GM19023 (cell line): Measurements from ENCODE around the gene BMP8A.
"Not testable (repeated sequence)": the region's sequence is repeated elsewhere in the genome, so short reads cannot be mapped to it uniquely, and the experiment has no call there.

Experiments used
- ATAC-seq: cut with Tn5 transposase; IDR thresholded peaks from one replicate; pipeline ENCODE4 v1.9.1; 2021; ENCODE audit warnings: mild to moderate bottlenecking, moderate library complexity; ENCODE audit not compliant: unreplicated experiment

The BMP8A gene

DNA sequence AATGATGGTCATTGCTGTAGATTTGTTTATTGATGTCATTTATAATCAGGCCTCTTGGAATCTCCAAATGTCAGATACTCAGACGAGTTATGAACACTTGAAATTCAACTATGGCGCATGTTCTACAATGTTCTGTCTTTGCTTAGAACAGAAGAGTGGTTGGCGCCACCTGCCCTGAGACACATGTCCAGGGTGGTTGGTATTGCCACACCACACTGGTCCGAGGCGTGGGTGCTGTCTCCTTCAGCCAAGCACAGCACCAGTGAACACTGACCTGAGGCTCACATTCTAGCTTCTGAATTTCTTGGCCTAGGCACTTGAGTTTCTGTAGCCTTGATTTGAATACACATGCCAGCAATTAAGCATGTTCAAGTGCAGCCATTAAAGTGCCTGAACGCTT, 10.1 kb upstream of the BMP8A start:
- no peak for ATAC-seq

DNA sequence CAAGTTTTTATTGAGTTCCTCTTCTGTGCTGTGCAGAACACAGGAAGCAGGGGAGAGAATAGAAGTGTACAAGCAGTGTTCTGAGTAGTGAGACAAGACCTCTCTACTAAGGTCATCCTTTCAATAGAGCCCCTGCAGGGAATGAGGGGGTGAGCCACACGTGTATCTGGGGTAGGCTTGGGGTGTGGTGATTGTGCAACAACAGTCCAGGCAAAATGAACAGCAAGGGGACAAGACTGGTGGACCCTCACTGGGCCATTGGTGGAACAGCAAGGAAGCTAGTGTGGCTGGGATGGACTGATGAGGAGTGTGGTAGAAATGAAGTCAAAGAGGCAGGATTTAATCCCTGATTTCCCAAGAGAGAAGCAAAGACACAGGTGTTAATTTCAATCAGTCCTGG, 8.2 kb upstream of the BMP8A start:
- ATAC-seq, result no peak

DNA sequence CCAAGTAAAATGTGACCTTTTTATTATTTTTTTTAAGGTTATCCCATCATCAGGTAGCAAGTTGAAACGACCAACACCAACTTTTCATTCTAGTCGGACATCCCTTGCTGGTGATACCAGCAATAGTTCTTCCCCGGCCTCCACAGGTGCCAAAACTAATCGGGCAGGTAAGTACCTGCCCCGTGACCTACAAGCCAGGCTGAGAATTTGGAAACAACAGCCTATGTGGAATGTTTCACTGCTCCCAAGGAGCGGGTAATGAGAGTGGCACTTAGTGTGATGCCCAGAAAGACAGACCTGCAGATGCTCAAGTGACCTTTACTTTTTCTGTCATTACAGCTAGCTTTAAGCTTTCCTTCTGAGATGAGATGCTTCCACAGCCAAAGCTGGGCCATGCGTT, 6.9 kb upstream of the BMP8A start:
- ATAC-seq, result no peak

DNA sequence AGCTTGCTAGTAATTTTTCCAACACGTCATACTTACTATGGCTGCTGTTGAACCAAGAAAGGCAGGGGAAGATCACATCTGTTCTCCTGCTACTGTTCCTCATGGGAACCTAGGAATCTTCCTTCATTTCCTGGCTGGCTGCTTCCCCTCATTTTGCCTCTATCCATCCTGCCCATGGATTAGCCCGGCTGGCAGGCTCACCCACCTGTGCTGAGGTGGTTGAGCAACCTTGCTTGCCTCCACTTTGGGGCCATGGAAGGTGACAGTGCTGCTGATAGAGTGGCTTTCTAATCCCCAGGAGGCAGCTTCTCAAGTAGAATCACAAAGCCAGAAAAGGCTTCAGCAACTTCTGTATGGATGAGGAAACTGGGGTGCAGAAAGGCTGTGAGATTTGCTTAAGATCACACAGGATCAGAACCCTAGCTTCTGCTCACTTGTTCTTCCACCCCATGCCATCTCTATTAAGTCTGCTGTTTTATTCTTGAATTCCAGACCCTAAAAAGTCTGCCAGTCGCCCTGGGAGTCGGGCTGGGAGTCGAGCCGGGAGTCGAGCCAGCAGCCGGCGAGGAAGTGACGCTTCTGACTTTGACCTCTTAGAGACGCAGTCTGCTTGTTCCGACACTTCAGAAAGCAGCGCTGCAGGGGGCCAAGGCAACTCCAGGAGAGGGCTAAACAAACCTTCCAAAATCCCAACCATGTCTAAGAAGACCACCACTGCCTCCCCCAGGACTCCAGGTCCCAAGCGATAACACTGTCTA, 6.2 kb upstream of the BMP8A start:
- no peak for ATAC-seq

DNA sequence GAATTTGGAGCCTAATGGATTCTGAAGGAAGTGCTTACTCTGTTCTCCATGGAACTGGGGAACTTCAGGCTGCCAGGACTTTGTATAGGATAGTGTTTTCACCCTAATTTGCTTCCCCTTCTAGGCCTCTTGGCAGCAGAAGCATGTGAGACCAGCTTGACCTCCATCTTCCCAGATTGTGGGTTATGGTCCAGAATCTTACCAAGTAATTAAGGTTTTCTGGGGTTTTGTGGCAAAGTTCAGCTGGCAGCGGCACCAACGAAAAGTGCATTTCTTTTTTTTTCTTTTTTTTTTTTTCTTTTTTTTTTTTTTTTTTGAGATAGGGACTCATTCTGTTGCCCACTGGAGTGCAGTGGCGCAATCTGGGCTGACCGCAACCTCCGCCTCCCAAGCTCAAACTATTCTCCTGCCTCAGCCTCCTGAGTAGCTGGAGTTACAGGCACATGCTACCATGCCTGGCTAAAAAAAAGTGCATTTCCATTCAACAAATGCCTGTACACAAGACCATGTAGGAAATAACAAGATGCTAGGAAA, 3.4 kb upstream of the BMP8A start:
- no peak for ATAC-seq

DNA sequence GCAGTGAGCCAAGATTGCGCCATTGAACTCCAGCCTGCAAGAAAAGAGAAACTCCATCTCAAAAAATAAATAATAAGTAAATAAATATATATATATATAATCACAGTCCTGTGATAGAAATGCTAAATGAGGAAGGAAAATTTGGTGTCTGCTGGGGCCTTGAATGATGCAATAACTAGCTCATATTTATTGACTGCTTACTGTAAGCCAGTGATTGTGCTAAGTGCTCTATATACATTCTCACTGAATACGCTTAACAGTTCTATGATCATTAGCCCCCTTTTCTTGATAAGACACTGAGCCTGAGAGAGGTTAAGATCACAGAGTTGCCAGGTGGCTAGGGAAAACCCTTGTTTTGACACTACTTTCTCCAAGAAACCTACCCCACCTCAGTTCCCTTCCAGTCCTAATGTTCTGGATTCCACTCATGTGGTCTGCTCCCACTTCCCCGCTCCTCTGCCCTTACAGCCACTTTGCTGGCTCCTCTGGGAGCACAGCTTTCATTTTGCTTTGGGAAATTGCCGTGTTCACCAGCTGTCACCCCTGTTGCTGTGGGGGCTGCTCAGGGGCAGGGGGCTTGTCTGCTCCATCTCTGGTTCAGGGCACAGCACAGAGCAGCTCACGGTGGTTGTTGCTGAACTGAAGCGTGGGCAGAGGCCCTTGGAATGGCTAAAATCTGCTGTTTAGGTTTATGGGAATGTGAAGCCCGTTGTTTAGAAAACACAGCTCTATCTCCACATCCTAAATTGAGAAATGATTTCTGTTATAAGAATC, 2.5 kb upstream of the BMP8A start:
- no peak for ATAC-seq

DNA sequence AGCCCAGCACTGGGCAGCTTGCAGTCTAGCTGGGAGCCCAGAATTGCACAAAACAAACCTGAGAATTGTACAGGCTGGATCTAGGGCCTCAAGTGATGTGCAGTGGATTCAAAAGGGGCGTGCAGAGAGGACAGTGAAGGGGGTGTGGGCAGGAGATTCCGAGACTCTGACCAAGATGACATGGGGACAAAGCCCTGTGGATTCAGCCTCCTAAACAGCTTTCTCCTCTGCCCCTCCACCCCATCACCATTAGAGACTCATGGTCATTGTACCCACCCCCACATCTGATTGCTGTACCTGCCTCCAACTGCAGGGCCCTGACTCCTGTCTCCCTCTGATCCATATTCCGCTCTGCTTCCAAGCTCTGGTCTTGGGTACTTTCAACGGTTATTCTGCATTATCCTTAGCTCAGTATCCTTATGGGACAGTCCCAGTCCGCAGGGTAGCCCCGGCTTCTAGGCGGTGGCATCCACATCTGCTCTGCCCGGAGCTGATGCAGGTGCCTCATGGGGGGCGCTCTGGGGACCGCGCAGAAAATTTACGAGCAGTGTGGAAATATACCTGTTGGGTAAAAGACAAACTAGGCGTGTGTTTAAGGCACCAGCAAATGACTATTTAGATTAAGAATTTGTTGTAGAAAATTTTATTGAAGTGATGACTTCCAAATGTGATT, 1.7 kb upstream of the BMP8A start:
- no peak for ATAC-seq

DNA sequence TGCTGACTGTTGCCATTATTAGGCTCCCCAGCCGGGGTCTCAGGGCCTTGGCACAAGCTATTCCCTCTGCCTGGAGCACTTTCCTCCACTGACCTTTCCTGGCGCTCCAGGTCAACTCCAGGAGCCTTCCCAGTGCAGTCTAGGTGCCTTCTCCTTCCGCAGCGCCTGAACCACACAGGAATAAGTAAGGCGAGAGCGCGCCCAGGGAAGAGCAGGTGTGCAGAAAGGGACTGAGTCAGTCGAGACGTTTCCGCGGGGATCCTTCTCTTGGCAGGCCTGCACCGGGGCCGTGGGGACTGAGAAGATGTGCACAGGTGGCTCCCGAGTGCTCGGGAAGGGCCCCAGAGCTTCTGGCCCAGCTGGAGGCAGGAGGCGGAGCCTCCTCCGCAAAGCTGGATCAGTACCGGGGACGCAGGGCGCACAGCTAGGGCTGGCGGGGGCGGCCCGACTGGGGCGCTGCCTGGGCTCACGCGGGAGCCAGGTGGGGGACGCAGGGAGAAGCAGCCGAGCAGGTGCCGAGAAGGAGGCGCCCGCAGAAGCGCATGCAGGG, 765 bp upstream of the BMP8A start:
- peak; percentile 21 for ATAC-seq

DNA sequence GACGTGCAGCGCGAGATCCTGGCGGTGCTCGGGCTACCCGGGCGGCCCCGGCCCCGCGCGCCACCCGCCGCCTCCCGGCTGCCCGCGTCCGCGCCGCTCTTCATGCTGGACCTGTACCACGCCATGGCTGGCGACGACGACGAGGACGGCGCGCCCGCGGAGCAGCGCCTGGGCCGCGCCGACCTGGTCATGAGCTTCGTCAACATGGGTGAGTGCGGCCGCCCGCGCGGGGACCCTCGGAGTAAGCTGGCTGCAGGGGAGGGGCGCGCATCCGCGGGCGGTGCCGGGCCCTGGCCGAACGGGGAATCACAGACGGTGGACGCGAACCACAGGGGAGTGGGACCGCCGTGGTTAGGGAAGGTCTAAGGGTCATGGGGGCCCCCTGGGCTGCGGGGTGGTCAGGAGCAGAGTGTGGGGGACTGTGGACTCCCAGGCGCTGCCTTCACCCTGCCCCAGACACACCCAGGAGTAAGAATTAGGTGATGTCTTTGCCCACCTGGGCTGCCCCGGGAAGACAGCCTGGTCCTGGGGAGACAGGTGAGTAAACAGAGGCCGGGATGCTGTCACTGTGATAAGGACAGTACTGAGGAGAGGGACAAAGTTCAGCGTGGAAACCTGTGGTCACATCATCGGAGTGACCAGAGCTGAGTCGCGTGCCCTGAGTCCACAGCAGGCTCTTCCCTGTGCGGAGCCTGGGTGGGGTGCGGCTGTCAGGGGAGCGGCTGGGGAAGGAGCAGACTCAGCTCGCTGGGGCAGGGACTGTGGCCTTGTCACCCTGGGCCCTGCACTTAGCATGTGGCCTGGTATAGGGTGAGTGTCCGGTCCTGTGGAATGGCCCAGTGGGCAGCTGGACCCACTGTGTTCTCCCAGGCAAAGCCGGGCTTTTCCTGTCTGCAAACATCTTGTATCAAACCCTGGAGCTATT, 944 bp downstream of the BMP8A start:
- ATAC-seq, result not testable (repeated sequence)

DNA sequence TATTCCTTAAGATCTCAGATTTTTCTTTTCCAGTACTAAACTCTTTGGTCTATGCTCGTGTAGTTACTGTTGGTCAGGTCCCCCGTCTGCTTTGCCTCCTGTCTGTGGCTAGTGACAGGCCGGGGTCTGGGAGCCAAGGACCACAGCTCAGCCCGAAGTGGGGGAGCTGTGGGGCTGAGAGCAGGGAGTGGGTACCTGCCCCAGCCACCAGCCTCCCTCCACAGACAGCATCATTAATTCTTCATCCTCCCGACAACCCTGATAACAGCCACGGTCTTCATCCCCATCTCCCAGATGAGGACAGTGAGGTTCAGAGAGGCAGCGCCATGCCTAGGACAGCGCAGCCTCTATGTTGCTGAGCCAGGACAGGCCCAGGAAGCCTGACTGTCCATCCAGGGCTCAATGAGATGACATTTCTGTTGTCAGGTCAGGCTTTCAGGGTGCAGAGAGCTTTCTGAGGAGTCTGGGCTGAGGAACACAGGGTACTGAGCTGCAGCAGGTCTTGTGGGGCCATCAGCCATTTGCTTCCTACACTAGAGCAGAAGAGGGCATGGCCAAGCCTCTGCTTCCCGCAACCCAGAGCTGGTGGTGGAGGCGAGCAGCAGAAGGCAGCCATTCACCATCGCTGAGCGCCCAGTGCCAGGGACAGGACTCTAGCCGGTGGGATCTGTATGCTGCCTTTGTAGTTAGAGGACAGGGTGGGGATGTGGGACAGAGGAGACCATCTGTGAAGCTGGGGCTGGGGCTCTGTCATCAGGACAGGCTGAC, 1.8 kb downstream of the BMP8A start:
- ATAC-seq, result not testable (repeated sequence)

DNA sequence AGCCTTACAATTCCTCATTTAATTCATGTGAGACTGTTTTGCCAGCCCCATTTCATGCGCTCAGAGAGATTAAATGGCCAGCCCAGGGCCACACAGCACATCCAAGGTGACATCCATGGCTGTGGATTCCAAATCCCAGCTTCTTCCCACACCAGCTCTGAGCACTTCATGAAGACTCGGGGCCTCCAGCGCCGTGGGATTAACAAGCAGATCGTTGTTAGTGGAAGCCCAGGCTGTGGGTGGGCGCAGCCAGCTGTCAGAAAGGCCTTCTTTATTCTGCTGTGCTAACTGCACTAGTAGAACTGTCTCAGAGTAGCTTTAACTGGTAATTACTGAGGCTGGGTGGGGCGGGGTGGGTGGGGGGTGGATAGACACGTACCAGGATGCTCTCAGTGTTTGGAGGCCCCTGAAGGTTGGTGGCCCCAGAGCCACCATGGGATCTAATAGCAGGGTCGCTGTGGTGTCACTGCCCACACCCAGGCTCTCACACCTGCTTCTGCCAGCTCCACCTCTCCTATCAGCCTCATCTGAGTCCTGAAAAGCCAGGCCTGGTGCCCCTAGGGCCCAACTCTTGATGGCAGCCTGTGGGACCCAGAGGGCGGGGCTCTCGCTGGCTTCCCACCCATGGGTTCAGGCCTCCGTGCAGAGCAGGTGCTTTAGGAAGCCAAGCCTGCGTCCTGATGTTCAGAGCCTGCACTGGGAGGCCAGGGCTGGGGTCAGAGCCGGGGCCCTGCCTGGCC, 3.4 kb downstream of the BMP8A start:
- ATAC-seq, result no peak

DNA sequence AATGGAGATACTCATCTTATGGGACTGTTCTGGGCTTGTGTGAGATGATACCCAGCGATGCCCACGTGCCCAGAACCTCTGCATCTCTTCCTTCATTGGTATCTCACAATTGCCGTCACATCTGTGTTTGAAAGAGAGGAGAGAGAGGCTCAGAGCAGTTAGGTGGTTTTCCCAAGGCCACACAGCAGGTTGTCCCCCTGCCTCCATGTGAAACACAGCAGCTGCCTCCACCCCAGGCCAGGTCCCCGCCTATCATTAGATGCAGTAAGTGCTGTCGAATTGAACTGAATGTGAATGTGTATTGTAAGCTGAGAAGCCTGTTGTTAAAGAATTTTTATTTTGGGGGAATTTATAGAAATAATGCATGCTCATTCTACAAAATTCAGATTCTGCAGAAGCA, 5.1 kb downstream of the BMP8A start:
- ATAC-seq, result not testable (repeated sequence)

DNA sequence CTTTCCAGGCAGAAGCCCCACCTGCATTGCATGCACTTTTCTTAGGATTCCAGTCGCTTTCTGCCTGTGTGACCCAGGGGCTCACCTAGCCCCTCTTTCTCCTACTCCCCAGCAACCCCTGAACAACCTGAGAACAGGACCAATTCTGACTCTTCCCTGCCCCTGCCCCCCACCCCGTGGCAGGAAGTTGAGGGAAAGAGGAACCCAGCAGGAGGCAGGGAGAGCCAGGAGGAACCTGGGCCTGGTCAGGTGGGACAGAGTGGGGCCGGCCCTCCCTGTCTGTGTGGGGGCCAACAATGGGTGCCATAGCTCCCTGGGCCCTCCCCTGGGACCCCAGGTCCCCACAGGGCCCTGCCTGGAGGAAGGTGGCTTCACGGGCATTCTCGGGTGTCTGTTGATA, 6.1 kb downstream of the BMP8A start:
- ATAC-seq, result no peak

DNA sequence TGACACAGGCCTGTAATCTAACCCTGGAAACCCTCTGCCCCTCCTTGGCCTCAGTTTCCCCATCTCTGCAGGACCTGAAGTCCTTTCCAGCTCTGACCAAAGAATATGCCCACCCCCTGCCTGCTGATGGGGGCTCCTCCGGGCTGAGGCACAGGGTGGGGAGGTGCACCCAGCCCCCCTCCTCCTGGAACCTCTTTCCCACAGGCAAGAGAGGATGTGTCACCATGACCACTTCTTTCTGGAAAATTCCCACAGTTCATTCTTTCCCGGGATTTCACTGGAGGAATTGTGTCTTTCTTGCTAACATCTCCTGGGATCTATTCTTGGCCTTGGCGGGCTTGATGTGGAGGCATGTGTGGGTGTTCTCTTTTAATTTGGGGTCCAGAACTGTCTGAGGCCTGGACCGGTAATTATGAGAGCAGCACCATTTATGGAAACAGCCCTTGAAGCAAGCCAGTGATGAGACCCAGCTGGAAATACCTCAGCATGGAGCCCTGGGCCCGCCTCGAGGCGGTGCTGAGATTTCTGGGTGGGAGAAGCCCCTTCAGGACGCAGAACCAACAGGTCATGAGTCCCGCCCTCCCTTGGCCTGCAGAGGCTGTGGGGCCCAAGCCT, 6.8 kb downstream of the BMP8A start:
- ATAC-seq, result not testable (repeated sequence)

DNA sequence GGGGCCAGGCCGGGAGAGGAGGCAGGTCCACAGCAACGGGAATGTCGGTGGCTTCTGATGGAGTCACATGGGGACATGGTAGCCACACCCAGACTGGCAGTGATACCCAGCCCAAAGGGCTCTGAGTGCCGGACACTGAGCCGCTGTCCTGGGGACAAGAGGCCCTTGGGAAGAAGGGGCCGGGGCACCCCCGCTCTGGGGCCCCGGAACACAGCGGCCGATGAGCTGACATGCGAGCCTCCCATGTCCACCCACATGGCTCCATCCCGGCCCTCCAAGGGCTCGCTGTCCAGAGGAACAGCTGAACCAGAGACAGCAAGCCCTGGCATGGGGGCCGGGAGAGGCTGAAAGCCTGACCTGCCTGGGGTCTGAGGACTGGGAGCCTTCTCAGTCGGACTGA, 7.4 kb downstream of the BMP8A start:
- ATAC-seq, result not testable (repeated sequence)

DNA sequence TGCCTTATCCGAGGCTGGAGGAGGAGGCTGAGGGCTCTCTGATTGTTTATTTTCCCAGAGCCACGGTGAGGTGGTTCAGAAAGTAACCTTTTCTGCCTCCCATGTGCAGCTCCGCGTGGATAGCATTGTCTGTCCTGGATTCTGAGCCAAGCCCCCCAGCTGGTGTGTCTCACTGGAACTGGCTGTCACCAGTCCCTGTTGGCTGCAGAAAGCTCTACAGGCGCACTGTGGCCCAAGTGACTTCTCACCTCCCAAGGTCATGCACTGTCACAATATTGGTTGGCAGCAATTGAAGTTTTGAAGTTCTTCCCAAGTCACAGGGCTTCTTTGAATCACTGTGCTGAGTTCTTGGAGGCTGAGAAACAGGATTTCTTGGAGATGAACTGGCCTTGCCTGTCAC, 8.2 kb downstream of the BMP8A start:
- no peak for ATAC-seq

DNA sequence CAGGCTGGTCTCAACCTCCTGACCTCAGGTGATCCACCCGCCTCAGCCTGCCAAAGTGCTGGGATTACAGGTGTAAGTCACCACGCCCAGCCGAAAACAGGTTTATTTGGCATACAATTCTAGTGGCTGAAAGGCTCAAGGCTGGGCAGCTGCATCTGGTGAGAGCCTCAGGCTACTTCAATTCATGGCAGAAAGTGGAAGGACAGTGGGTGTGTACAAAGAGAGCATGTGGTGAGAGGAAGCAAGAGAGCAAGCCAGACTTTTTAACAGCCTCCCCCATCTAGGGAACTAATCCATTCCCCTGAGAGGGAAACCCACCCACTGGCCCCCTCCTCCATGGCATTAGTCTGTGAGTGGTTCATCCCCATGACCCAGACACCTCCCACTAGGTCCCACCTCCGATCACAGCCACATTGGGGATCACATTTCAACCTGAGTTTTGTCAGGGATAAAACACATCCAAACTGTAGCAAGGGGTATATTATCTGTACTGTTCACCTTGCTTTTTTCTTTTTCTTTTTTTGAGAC, 9.5 kb downstream of the BMP8A start:
- no peak for ATAC-seq

DNA sequence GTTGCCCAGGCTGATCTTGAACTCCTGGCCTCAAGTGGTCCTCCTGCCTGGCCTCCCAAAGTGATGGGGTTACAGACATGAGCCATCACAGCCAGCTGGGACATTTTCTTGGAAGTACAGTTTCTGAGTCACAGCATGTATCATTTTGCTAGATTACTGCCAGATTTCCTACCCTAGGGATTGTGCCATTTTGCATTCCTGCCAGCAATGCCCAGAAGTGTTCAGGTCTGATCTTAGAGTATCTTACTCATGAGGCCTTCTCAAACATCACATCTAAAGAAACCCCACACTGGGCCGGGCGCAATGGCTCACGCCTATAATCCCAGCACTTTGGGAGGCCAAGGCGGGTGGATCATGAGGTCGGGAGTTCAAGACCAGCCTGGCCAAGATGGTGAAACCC, 10.2 kb downstream of the BMP8A start:
- no peak for ATAC-seq
